KMS-11 (cell line): ENCODE data around the gene MAGI2.

Source experiments
- H2AFZ ChIP-seq: fragments of 200-600 bp; sonication (generic); 2 replicates; pipeline ENCODE4 v1.6.1; 2016; ENCODE audit warnings: antibody characterized with exemption, mixed run types, low read depth
- H3K27ac ChIP-seq: fragments of 200-600 bp; sonication (generic); 2 replicates; pipeline ENCODE4 v1.6.1; 2016; ENCODE audit warnings: mild to moderate bottlenecking, mixed run types
- H3K27me3 ChIP-seq: fragments of 200-600 bp; sonication (generic); 2 replicates; pipeline ENCODE4 v1.6.1; 2017; ENCODE audit warnings: mild to moderate bottlenecking, low read depth, mixed run types, moderate library complexity; ENCODE audit not compliant: insufficient read depth
- H3K36me3 ChIP-seq: fragments of 200-600 bp; sonication (generic); 2 replicates; pipeline ENCODE4 v1.6.1; 2017; ENCODE audit warnings: mild to moderate bottlenecking, mixed run types; ENCODE audit not compliant: insufficient read depth
- H3K4me1 ChIP-seq: fragments of 200-600 bp; sonication (generic); 2 replicates; pipeline ENCODE4 v1.6.1; 2016; ENCODE audit warnings: mild to moderate bottlenecking, low read depth, mixed run types; ENCODE audit not compliant: poor library complexity, severe bottlenecking
- H3K4me2 ChIP-seq: fragments of 200-600 bp; sonication (generic); 2 replicates; pipeline ENCODE4 v1.7.0; 2016; ENCODE audit warnings: mild to moderate bottlenecking, mixed run types
- H3K4me3 ChIP-seq: fragments of 200-600 bp; sonication (generic); IDR thresholded peaks from 2 replicates; pipeline ENCODE4 v1.6.1; 2017; ENCODE audit warnings: low read depth, low read length, mixed read lengths; ENCODE audit not compliant: insufficient read depth
- H3K79me2 ChIP-seq: fragments of 200-600 bp; sonication (generic); 2 replicates; pipeline ENCODE4 v1.6.1; 2016; ENCODE audit warnings: low read depth, mixed run types; ENCODE audit not compliant: insufficient read depth
- H3K9ac ChIP-seq: fragments of 200-600 bp; sonication (generic); 2 replicates; pipeline ENCODE4 v1.6.1; 2016; ENCODE audit warnings: mild to moderate bottlenecking, mixed run types
- H4K20me1 ChIP-seq: fragments of 200-600 bp; sonication (generic); 2 replicates; pipeline ENCODE4 v1.6.1; 2016; ENCODE audit warnings: mild to moderate bottlenecking, mixed run types; ENCODE audit not compliant: insufficient read depth
- CTCF ChIP-seq: fragments of 200-600 bp; sonication (generic); conservative IDR thresholded peaks from 2 replicates; pipeline ENCODE4 v1.6.1; 2017; ENCODE audit warnings: low read depth, mild to moderate bottlenecking, antibody characterized with exemption, low read length, moderate library complexity, mixed read lengths

MAGI2 gene

GRCh38 chr7:79420464-79420863 lies 33.0 kb downstream of the MAGI2 start:
- H3K4me3 ChIP-seq, result no peak overlapping the region
- no peak for TF ChIP-seq CTCF
- no peaks in the 10 kb centered on the region for H4K20me1 ChIP-seq
- H3K79me2 ChIP-seq, result no peaks in the 10 kb centered on the region
- H3K4me1 ChIP-seq, result peaks cover 25% of the 10 kb centered on the region
- no peaks in the 10 kb centered on the region for H3K27me3 ChIP-seq
- no peak overlapping the region for H3K27ac ChIP-seq
- H2AFZ ChIP-seq, result no peak overlapping the region; the same call in 1 of the 2 replicates
- H3K9ac ChIP-seq, result no peak overlapping the region
- H3K4me2 ChIP-seq, result peak overlapping the region; percentile 16; the same call in 1 of the 2 replicates
- no peaks in the 10 kb centered on the region for H3K36me3 ChIP-seq

GRCh38 chr7:79414910-79415309 lies 38.6 kb downstream of the MAGI2 start:
- no peak overlapping the region for H2AFZ ChIP-seq
- no peaks in the 10 kb centered on the region for H3K36me3 ChIP-seq
- no peak overlapping the region for H3K27ac ChIP-seq
- no peak overlapping the region for H3K9ac ChIP-seq
- H4K20me1 ChIP-seq, result no peaks in the 10 kb centered on the region
- no peak for TF ChIP-seq CTCF
- no peaks in the 10 kb centered on the region for H3K27me3 ChIP-seq
- H3K4me3 ChIP-seq, result no peak overlapping the region
- no peak overlapping the region for H3K4me2 ChIP-seq
- H3K4me1 ChIP-seq, result peaks cover 12% of the 10 kb centered on the region
- H3K79me2 ChIP-seq, result no peaks in the 10 kb centered on the region

GRCh38 chr7:79412915-79413314 lies 40.6 kb downstream of the MAGI2 start:
- Histone ChIP-seq H3K9ac (no peak overlapping the region), H3K4me1 (no peaks in the 10 kb centered on the region), H3K79me2 (no peaks in the 10 kb centered on the region), H3K36me3 (no peaks in the 10 kb centered on the region), H3K27ac (no peak overlapping the region), H4K20me1 (no peaks in the 10 kb centered on the region), H3K27me3 (no peaks in the 10 kb centered on the region), H3K4me3 (no peak overlapping the region), H3K4me2 (no peak overlapping the region), H2AFZ (no peak overlapping the region)
- TF ChIP-seq CTCF, result no peak

- Histone ChIP-seq H3K79me2 (no peaks in the 10 kb centered on the region), H3K4me1 (no peaks in the 10 kb centered on the region), H4K20me1 (no peaks in the 10 kb centered on the region), H3K4me3 (no peak overlapping the region), H2AFZ (no peak overlapping the region), H3K9ac (no peak overlapping the region), H3K27me3 (no peaks in the 10 kb centered on the region), H3K36me3 (no peaks in the 10 kb centered on the region), H3K27ac (no peak overlapping the region), H3K4me2 (no peak overlapping the region)
- TF ChIP-seq CTCF, result no peak
Measured at GRCh38 chr7:79412438-79412837, 41.0 kb downstream of the MAGI2 start.

GRCh38 chr7:79410345-79410744 lies 43.1 kb downstream of the MAGI2 start:
- H3K4me2 ChIP-seq, result no peak overlapping the region
- no peaks in the 10 kb centered on the region for H3K4me1 ChIP-seq
- no peak overlapping the region for H3K9ac ChIP-seq
- no peak overlapping the region for H3K27ac ChIP-seq
- no peaks in the 10 kb centered on the region for H3K79me2 ChIP-seq
- TF ChIP-seq CTCF, result no peak
- no peaks in the 10 kb centered on the region for H3K36me3 ChIP-seq
- no peak overlapping the region for H3K4me3 ChIP-seq
- H3K27me3 ChIP-seq, result no peaks in the 10 kb centered on the region
- no peaks in the 10 kb centered on the region for H4K20me1 ChIP-seq
- H2AFZ ChIP-seq, result no peak overlapping the region
